GM11168 (cell line): ENCODE data around the gene EBF3.

ENCODE experiments used
- in situ Hi-C: fragments of 300-500 bp; cut with MboI; formaldehyde crosslinking; loops from one replicate; pipeline ENCODE4 v1.12.0; 2022; ENCODE audit warnings: low sequenced_read_pairs; ENCODE audit not compliant: unreplicated experiment

EBF3 gene

DNA sequence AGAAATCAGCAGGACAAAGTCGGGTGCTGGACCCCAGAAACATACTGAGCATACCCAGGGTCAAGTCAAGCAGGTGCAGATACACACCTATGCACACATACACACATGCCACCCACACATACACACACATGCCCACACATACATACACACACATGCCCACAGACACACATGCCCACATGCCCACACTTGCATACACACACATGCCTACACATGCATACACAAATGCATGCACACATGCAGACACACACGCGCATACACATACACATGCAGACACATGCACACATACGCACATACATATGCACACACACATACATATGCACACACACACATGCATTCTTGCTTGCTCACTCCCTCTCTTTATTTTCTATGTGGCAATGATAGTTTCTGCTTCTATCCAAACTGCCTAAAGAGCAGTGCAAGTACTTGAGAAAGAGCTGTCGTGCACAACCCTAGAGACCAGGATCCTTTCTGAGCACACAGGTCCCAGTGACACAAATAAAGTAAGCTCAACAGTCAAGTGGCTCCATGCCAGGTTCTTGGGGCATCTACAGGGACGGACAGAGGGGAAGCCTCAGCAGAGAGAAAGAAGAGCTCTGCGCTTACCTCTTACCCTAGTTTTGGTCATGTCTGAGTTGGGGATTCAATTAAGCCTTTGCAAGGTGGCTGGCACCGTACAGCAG, 83.7 kb downstream of the EBF3 start:
- in situ Hi-C loops: no loop called here

DNA sequence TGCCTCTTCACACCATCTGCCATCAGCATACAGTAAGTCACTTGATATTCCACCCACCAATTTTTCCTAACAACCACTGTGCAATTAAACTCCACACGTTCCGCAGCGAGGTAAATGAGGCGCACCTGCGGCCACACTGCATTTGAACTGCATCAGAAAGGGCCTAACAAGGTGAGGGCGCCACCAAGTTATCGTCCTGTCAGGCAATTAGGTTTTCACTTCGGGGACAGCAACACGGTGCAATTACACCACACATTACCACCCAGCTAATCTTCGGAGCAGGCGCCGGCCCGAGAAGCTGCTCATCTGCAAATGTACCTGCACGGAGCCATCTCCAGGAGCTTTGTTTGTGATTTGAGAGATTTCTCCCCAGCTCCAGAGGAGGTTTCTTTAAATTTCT, 84.4 kb downstream of the EBF3 start:
- in situ Hi-C loops: no loop called here

DNA sequence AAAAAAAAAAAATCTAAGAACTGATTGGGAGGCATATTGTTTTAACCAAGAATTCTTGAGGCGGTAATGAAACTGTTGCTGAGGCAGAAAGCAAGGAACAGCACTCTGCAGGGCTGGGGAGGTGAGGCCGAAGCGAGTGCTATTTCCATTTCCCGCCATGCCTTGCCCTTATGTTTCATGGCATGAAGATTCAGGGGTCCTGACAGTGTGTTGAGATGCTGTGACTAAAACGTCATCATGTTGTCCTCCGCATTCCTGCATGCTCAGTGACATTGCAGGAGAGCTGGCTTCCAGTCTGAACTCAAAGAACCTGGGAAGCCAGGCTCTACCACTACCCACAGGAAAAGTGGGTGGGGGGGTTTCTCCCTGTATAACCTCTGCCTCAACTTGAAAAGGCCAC, 85.2 kb downstream of the EBF3 start:
- in situ Hi-C loops: no loop called here

DNA sequence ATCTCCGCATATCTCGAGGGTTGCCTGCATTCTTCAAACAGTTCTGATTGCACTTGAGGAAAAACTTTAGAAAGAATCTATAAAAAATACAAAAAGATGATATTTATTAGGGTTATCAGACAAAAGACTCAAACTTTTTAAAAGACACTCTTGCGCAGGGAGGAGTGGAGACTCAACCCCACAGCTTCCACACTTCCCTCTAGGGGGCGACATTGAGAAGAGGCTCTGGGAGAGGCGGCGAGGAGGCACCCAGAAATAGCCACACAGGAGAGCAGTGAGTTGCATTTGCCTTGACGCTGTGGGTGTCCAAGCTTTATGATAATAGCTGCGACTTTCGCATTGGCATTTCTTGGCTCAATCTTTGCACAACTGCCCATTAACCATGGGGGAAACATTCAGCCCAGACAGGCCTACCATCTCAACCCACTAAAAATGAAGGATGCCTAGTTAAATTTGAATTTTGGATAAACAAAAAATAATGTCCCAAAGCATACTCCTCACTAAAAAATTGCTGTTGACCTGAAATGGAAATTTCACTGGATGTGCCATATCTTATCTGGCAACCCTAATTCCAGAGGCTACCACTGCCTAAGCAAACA, 86.2 kb downstream of the EBF3 start:
- in situ Hi-C loops: no loop called here

DNA sequence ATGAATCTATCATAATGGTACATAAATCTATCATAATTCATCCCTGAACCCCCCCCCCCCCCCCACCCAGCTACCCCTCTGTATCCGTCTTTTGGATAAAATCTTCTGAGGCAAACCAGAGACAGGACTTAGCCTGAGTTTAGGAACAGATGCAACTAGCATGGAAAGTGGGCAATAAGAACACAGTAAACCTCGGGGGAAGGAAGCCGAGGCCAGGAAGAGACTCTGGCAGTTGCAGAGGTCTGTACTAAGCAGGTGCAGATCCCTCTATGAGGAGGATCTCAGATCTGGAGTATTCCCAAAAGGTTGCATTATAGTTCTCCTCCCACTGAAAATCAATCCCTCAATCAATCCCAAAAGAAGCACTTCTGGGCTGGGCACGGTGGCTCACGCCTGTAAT, 87.2 kb downstream of the EBF3 start:
- in situ Hi-C loops: no loop called here

DNA sequence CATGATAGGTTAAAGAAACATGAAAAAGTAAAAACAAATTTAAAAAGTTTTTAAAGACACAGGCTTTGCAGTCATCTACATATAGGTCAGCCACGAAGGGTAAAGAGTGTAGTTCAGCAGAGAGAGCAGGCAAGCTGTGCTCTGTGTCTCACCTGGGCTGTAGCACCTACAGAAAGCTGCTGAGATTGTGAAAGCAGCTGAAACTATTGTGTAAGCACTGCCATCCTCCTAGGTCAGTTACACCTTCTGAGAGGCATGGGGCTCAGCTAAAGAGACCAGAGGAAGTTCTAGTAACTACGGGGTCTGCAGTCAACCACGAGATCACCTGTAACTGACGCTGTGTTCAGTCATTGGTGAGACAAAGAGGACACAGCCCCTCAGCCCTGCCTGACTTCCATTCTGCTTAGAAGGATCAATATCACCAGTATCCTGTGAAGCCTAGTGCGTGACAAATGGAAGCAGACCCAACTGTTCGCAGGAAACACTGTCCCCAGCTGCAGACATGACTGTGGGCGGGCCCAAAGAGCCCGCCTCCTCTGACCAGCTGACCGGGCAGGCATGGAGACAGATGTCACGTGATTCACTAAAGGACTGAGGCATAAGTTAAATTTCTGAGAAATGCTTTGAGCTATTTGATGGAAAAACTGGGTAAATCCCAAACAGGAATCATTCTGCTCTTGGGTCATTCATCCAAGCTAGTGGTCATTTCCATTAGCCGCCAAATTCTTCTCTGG, 87.9 kb downstream of the EBF3 start:
- in situ Hi-C loops: no loop called here

DNA sequence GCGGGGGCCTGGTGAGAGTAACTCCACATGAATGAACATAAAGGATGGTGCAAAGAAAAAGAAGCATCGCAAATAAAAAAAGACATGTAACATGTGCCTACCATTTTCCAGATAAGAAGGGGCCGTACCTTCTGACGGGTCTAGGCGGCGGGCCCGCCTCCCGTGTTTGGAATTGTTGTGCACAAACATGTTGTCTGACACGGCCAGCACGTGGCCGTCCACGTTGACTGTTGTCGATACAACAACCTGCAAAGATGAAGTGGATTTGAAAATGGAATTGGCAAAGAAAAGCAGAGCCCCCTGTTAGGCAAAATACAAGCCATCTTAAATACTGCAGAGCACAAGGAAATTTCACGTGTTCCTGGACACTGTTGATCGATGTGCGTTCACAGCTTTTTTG, 90.7 kb downstream of the EBF3 start:
- in situ Hi-C loops: no loop called here

DNA sequence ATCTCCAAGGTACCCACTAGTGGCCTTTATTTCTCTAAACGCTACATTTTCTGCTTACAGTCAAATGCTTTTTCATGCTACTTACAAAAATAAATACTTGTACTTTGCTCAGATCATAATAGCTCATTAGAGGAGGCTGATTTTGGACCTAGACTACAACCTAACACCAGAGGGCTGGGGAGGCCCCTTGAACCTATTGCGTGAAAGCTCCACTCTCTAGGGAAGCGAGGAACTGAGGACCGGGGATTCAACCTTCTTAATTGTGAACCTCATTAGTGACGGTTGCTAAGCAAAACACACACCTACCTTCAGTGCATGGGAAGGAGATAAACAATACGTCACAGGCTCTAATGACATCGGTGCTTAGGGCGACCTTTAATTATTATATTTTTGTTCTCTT, 92.1 kb downstream of the EBF3 start:
- in situ Hi-C loops: no loop called here

DNA sequence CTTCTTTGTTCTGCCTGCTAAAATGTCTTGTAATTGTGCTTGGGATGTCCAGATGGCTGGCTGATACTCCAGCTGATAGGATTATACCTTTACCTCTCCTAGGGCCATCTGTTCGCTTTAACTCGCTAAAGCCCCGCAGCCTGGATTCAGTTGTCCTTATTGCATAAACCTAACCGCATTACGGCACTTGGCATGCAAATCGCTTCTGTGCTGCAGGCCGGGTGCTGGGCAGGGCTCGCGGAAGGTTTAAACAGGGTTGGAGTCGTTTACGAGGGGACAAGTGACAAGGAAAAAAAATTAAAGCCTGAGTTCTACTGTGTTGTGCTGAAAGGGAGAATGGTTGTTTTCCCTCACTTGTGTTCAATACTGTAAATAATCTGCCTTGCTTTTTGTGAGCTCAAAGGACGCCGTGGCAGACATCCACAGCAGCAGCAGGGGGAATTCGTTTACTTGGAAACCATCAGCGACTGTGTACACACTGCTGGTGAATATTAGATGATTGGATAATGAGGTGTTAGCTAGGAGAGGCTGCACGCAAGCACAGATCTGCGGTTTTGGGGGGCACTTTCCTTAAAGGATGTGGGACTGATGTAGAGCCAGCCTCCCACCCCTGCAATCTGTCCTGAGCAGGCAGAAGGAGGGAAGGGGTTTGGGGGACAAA, 93.0 kb downstream of the EBF3 start:
- in situ Hi-C loops: no loop called here

DNA sequence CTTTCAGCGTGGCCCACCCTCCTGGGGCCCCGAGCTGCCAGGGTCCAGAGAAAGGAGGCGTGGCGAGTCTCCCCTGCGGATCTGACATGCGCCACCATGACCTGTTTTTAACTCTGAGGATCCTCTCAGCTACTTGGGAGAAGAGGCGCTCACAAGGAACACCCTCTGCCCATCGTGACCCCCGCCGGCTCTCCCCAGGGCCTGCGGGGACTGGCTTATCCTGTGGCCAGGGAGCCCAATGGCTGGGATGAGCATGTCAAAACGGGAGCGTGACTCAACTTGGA, 93.7 kb downstream of the EBF3 start:
- in situ Hi-C loops: no loop called here

DNA sequence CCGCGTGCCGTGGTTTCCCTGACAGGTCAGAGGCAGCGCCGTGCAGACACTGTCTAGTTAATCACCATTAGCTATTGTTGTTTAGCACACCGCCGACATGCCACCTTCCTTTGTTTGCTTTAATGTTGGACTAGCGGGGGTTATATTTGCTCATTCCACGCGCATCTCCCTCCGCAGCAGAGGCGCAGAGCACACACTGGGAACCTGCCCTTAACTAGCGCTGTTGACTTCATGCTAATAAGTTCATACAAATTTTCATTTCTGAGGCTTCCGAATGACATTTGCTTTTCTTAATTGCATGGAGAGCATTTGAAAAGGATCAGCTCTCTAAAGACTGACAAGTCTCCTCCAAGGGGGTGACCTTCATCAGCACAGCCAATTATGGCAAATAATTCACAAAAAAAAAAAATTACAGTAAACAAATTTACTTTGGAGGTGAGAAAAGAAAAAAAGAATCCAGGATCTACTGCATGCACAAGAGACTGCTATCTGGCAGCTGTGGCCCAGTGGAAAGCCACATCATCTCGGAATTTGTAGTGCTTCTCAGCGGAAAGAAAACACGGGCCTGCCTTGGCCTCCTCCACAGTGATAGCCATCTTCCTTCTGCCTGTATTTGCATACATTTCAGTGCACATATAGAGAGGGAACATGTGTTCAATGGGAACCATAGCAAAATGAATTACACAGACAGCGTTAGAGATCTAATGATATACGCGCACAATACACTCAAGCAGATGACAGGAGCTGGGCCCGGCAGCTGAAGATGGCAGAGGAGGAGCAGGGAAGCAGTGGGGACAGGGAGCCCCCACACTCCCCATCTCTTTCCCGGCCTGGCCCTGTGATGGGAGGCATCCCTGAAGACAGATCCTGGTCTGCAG, 94.2 kb downstream of the EBF3 start:
- in situ Hi-C loops: no loop called here

DNA sequence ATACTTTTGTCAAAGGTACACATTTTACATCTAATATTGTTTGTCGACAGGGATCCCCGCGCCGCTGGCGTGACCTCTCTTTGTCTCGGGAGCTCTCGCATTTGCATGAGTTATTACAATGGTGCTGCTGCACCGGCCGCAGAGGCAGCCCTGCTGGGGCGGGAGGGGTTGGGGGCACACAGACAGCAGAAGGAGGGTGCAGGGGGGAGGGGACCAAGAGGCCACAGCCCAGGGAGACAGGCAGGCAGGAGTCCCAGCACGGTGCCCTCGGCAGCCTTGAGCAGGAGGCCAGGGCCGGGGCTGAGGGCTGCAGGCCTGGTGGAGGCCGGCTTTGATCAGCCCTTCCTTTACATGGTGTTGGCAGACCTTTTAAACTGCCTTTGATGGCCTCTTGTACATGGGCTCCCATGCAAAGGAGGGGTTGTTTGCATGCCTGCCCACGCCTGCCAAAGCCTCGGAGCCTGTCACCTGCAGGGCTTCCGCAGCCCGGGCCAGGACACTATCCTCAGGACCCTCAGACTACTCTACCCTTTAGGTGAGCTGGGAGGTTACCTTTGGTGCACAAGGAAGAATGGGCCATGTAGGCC, 95.5 kb downstream of the EBF3 start:
- in situ Hi-C loops: no loop called here

DNA sequence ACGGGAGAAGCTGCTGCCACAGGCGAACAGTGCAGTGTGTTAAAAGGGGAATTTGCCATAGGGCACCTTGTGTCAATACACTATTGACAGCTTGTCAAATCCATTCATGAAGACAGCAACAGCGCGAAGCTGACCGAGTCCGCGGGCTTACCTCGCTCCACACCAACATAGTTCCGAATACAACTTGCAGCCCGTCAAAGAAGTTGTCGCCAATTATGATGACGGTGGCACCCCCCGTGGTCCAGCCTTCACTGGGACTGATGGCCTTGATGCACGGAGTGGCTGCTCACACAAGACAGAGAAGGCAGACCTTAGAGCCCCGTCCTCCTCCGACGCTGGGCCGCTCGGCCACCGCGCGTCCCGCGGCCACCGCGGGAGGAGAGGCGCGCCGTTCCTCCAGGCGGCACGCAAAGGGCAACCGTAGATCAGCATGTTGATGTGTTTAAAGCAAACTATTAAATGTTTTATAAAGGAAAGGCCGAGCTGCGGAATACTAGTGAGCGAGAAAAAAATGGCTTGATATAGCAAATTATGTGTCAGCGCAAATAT, 96.4 kb downstream of the EBF3 start:
- in situ Hi-C loops: no loop called here

DNA sequence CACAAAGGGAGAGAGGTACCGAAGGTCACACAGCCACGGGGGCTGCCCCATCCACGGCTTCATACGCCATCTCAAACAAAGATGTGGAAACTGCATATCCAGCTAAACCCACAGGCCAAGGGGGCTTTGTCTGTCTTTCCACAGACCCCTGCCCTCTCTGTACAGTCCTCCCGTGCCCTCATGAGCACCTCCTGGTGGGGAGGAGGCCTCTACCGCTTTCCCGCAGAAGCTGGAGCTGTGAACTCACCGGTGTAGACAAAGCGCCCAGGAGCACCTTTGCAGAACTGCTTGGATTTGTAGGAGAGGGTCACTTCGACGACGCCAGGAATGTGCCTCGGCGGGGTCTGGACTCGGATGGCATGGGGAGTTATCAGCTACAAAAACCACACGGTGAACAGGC, 97.2 kb downstream of the EBF3 start:
- in situ Hi-C loops: no loop called here

DNA sequence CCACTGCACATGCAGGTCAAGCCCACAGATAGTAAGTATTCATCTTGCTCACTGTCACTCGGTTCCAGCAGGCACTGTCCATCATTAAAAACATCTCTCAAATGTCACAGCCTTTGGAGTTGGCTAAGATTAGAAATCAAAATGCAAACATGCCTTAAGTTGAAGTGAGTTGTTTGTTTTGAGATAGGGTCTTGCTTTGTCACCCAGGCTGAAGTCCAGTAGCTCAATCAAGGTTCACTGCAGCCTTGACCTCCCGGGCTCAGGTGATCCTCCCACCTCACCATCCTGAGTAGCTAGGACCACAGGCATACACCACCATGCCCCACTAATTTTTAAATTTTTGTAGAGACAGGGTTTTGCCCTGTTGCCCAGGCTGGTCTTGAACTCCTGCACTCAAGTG, 98.1 kb downstream of the EBF3 start:
- in situ Hi-C loops: no loop called here

DNA sequence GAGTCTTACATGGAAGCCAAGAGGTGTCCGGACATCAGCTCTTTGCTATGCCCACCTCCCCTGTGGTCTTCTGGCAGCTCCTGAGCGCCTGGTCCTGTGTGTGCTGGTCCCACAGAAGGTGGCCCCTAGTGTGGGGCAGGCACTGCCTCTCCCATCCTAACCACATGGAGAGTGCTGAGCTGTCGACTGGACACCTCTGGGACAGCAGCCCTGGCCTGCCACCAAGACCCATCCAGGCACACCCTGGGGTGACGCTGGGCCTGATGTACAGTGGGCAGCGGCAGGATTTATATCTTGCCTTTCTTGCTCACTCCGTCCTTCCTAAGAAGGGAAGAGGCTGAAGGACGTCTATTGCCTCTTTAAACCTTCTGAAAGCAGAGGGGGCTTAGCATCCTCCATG, 98.7 kb downstream of the EBF3 start:
- in situ Hi-C loops: no loop called here

DNA sequence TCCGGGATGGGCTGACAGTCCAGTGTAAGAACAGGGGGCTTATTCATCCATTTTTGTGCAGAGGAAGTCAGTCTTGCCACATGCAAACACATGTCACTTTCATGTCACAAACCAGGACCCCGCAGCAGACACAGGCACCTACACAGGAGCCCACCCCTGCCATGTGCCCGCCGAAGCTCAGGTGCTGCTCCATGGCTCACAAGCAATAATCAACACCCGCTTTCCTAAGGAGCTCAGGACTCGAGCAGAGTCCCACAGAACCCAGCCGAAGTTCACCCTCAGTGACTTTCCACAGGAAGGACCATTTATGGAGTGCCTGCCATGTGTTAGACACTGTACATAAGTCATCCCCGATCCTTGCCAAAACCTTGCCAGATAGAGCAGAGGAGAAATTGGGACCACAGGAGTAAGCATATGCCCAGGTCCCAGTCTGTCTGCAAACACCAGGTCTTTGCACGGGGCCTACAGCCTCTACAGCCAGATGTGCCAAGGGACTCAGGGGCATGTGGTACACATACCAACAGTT, 99.4 kb downstream of the EBF3 start:
- in situ Hi-C loops: no loop called here

DNA sequence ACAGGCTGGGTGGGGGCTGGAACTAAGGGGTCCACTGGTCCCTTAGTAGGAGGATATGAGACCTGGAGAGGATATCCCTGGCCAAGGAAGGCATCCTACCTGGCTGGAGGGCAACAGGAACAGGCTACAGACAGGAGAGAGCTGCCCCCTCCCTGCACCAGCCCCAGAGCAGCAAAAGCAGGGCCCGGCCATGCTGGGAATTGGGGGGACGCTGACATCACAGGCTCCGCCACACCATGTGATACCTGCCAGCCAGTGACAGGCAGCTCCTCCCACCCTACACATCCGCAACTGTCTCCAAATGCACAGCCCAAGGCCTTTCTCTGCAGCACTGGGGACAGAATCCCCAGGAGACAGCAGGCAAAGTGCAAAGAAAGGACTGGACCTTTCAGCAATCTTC, 100.0 kb downstream of the EBF3 start:
- in situ Hi-C loops: no loop called here

DNA sequence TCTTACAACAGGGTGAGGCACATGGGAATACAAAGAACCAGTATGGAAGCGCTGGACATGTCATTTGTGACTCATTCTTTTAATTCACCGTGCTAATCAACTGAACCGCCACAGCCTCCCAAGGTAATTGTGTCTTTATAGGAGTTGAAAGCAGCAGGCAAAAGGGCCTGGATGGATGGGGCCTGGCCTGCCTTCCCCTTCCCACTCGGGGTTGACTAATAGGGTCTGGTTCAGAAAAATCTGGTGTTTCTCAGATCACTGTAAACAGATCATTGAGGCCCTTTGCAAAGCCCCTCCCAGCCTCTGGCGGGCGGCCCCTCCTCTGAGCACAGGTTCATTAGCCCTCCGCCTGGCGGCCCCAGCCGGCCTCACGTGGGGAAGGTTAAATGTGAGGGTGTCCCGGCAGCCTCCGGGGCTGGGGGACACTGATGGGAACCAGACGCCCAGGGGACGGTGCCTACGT, 100.8 kb downstream of the EBF3 start:
- in situ Hi-C loops: no loop called here
